ENCODE data around the gene DYNLT4. TPM values are rescaled to one million over a fixed set of nuclear protein-coding genes. Genes with fewer than 3 reads are reported as not detected.

The DYNLT4 gene
- total and polyA plus RNA-seq, 2 of the 13 experiments (the other 11 are each of a cell fraction or from before 2014, with no cell fraction given), result 0.77 TPM; not detected in 1

DNA sequence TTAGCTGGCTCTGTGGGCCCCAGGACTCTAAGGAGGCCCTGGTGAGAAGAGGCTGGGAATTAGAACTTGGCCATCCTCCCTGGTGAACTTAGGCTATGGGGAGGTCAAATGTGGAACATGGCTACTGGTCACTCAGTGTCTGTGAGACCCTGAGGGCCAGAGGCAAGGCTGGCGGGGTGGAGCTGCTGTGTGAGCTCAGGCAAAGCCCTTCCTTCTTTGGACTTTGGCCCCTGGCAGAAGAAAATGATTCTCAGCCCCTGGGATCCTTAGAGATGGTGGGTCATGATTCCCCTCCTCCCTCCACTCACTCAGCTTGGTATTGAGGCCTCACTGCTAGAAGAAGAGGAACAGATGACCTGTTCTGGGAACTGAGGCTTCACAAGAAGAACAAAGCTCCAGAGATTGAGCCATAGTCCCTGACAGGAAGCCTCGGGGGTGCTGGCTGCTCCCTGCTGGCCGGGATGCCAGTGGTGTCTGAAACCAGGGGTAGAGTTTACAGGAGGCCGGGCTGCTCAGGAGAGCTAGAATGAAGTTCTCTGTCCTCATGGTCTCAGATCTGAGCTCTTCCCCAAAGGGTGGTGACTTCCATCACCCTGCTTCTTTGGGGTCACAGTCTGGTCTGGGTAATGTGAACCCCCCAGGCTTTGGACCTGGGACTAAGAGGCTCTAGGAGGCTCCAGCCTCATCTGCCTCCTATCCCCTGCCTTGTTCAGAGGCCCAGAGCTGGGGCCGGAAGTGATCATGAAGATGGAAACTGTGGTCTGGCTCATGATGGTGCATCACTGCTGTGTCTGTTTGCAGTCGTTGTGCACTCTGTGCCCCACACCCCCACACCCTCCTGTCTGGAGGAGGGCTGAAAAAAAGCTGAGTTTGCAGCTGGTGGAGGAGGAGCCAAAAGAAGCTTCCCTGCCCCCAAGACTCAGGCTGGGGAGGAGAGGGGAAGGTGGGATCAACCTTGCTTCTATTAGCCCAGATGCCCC is 2.1 kb upstream of the DYNLT4 start (continued):
- no peak for TF ChIP-seq ZSCAN21 (CRISPR knock-in tag; IDR thresholded peaks at IDR 0.05; ENCODE audit: borderline replicate concordance)
- TF ChIP-seq, protein P1, sequence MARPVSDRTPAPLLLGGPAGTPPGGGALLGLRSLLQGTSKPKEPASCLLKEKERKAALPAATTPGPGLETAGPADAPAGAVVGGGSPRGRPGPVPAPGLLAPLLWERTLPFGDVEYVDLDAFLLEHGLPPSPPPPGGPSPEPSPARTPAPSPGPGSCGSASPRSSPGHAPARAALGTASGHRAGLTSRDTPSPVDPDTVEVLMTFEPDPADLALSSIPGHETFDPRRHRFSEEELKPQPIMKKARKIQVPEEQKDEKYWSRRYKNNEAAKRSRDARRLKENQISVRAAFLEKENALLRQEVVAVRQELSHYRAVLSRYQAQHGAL (CRISPR knock-in tag; IDR thresholded peaks at IDR 0.05; ENCODE audit: not compliant biosample characterization), result no peak
- TF ChIP-seq TEAD2 (CRISPR knock-in tag; IDR thresholded peaks at IDR 0.05), result no peak
- TF ChIP-seq, protein P2, sequence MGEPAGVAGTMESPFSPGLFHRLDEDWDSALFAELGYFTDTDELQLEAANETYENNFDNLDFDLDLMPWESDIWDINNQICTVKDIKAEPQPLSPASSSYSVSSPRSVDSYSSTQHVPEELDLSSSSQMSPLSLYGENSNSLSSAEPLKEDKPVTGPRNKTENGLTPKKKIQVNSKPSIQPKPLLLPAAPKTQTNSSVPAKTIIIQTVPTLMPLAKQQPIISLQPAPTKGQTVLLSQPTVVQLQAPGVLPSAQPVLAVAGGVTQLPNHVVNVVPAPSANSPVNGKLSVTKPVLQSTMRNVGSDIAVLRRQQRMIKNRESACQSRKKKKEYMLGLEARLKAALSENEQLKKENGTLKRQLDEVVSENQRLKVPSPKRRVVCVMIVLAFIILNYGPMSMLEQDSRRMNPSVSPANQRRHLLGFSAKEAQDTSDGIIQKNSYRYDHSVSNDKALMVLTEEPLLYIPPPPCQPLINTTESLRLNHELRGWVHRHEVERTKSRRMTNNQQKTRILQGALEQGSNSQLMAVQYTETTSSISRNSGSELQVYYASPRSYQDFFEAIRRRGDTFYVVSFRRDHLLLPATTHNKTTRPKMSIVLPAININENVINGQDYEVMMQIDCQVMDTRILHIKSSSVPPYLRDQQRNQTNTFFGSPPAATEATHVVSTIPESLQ (CRISPR knock-in tag; conservative IDR thresholded peaks at IDR 0.05), result no peak
- TF ChIP-seq EEA1 (CRISPR knock-in tag; IDR thresholded peaks at IDR 0.05; ENCODE audit: borderline replicate concordance), result no peak
- TF ChIP-seq ZNF816 (CRISPR knock-in tag; IDR thresholded peaks at IDR 0.05; ENCODE audit: borderline replicate concordance), result no peak
- TF ChIP-seq ZNF768 (CRISPR knock-in tag; IDR thresholded peaks at IDR 0.05), result no peak
- TF ChIP-seq, protein P3, sequence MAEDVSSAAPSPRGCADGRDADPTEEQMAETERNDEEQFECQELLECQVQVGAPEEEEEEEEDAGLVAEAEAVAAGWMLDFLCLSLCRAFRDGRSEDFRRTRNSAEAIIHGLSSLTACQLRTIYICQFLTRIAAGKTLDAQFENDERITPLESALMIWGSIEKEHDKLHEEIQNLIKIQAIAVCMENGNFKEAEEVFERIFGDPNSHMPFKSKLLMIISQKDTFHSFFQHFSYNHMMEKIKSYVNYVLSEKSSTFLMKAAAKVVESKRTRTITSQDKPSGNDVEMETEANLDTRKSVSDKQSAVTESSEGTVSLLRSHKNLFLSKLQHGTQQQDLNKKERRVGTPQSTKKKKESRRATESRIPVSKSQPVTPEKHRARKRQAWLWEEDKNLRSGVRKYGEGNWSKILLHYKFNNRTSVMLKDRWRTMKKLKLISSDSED (CRISPR knock-in tag; IDR thresholded peaks at IDR 0.05), result no peak
- TF ChIP-seq, protein P4, sequence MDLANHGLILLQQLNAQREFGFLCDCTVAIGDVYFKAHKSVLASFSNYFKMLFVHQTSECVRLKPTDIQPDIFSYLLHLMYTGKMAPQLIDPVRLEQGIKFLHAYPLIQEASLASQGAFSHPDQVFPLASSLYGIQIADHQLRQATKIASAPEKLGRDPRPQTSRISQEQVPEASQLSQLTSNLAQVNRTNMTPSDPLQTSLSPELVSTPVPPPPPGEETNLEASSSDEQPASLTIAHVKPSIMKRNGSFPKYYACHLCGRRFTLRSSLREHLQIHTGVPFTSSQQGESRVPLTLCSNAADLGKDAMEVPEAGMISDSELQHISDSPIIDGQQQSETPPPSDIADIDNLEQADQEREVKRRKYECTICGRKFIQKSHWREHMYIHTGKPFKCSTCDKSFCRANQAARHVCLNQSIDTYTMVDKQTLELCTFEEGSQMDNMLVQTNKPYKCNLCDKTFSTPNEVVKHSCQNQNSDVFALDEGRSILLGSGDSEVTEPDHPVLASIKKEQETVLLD (CRISPR knock-in tag; IDR thresholded peaks at IDR 0.05; ENCODE audit: low read depth), result no peak
- TF ChIP-seq ATF7 (IDR thresholded peaks at IDR 0.05), result no peak
- TF ChIP-seq ATF7 (CRISPR knock-in tag; IDR thresholded peaks at IDR 0.05), result no peak
- TF ChIP-seq ZNF724P (CRISPR knock-in tag; IDR thresholded peaks at IDR 0.05; ENCODE audit: borderline replicate concordance), result no peak
- no peak for TF ChIP-seq KMT2B (CRISPR knock-in tag; IDR thresholded peaks at IDR 0.05)
- no peak for TF ChIP-seq ZBTB42 (CRISPR knock-in tag; IDR thresholded peaks at IDR 0.05)
- no peak for TF ChIP-seq NAIF1 (CRISPR knock-in tag; IDR thresholded peaks at IDR 0.05; ENCODE audit: borderline replicate concordance)
- TF ChIP-seq, protein P5, sequence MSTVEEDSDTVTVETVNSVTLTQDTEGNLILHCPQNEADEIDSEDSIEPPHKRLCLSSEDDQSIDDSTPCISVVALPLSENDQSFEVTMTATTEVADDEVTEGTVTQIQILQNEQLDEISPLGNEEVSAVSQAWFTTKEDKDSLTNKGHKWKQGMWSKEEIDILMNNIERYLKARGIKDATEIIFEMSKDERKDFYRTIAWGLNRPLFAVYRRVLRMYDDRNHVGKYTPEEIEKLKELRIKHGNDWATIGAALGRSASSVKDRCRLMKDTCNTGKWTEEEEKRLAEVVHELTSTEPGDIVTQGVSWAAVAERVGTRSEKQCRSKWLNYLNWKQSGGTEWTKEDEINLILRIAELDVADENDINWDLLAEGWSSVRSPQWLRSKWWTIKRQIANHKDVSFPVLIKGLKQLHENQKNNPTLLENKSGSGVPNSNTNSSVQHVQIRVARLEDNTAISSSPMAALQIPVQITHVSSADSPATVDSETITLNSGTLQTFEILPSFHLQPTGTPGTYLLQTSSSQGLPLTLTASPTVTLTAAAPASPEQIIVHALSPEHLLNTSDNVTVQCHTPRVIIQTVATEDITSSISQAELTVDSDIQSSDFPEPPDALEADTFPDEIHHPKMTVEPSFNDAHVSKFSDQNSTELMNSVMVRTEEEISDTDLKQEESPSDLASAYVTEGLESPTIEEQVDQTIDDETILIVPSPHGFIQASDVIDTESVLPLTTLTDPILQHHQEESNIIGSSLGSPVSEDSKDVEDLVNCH (CRISPR knock-in tag; IDR thresholded peaks at IDR 0.05), result no peak
- TF ChIP-seq ZNF274 (CRISPR knock-in tag; IDR thresholded peaks at IDR 0.05), result no peak
- TF ChIP-seq, protein P6, sequence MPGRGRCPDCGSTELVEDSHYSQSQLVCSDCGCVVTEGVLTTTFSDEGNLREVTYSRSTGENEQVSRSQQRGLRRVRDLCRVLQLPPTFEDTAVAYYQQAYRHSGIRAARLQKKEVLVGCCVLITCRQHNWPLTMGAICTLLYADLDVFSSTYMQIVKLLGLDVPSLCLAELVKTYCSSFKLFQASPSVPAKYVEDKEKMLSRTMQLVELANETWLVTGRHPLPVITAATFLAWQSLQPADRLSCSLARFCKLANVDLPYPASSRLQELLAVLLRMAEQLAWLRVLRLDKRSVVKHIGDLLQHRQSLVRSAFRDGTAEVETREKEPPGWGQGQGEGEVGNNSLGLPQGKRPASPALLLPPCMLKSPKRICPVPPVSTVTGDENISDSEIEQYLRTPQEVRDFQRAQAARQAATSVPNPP (CRISPR knock-in tag; IDR thresholded peaks at IDR 0.05), result no peak
- no peak for TF ChIP-seq RFX1 (IDR thresholded peaks at IDR 0.05)
- no peak for TF ChIP-seq MBNL3 (CRISPR knock-in tag; conservative IDR thresholded peaks at IDR 0.05)
